Stimulated activated memory B cell treated with anti-CD40 and anti-IgM and Interleukin-4, amounts not matched to agents 10 μg/mL and 1 μg/mL and 100 μg/mL, for 72 hours (primary cell): ENCODE data around the gene AVL9.
"Not testable (repeated sequence)": the region's sequence is repeated elsewhere in the genome, so short reads cannot be mapped to it uniquely, and the experiment has no call there.

Experiments
- ATAC-seq: fragments of 150-1000 bp; cut with Tn5 transposase; 2 replicates; pipeline ENCODE4 v1.10.0; 2021
- H3K27ac Mint-ChIP-seq: one replicate; pipeline ENCODE4 v1.8.0; 2022; ENCODE audit warnings: mild to moderate bottlenecking, mixed read lengths
- H3K27me3 Mint-ChIP-seq: one replicate; pipeline ENCODE4 v1.8.0; 2022; ENCODE audit warnings: mixed read lengths
- H3K36me3 Mint-ChIP-seq: one replicate; pipeline ENCODE4 v1.8.0; 2022; ENCODE audit warnings: mixed read lengths
- H3K4me1 Mint-ChIP-seq: one replicate; pipeline ENCODE4 v1.8.0; 2022; ENCODE audit warnings: mixed read lengths
- H3K4me3 Mint-ChIP-seq: one replicate; pipeline ENCODE4 v1.8.0; 2022; ENCODE audit warnings: mild to moderate bottlenecking, moderate library complexity, mixed read lengths
- H3K9me3 Mint-ChIP-seq: one replicate; pipeline ENCODE4 v1.8.0; 2022; ENCODE audit warnings: mixed read lengths

AVL9 gene

DNA sequence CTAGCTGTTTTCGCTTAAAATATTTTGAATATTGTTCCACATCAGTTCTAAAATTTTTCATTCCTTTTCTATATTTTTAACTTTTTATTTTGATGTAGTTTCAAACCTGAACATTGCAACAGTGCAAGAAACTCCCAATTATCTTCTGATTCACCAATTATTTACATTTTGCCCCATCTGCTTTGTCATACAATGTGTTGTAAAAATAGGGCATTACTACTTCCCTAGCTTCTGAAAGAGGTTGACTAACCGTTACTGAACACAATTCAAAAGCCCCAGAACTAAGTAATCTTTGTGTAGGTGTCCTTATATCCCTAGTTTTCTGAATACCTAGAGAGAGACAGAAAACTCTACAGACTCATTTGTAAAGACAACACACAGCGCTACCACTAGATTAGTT lies 86.7 kb downstream of the AVL9 start:
- peaks cover 4% of the 10 kb centered on the region for H3K4me1 Mint-ChIP-seq
- peaks cover 52% of the 10 kb centered on the region for H3K36me3 Mint-ChIP-seq
- H3K27ac Mint-ChIP-seq: no peak overlapping the region
- no peak for ATAC-seq
- no peaks in the 10 kb centered on the region for H3K27me3 Mint-ChIP-seq
- no peak overlapping the region for H3K4me3 Mint-ChIP-seq
- H3K9me3 Mint-ChIP-seq: no peaks in the 10 kb centered on the region

GRCh38 chr7:32583791-32584190 lies 88.5 kb downstream of the AVL9 start:
- Mint-ChIP-seq H3K27ac (no peak overlapping the region), H3K36me3 (peaks cover 45% of the 10 kb centered on the region), H3K27me3 (no peaks in the 10 kb centered on the region), H3K9me3 (no peaks in the 10 kb centered on the region), H3K4me1 (peaks cover 6% of the 10 kb centered on the region), H3K4me3 (no peak overlapping the region)
- ATAC-seq: no peak

DNA sequence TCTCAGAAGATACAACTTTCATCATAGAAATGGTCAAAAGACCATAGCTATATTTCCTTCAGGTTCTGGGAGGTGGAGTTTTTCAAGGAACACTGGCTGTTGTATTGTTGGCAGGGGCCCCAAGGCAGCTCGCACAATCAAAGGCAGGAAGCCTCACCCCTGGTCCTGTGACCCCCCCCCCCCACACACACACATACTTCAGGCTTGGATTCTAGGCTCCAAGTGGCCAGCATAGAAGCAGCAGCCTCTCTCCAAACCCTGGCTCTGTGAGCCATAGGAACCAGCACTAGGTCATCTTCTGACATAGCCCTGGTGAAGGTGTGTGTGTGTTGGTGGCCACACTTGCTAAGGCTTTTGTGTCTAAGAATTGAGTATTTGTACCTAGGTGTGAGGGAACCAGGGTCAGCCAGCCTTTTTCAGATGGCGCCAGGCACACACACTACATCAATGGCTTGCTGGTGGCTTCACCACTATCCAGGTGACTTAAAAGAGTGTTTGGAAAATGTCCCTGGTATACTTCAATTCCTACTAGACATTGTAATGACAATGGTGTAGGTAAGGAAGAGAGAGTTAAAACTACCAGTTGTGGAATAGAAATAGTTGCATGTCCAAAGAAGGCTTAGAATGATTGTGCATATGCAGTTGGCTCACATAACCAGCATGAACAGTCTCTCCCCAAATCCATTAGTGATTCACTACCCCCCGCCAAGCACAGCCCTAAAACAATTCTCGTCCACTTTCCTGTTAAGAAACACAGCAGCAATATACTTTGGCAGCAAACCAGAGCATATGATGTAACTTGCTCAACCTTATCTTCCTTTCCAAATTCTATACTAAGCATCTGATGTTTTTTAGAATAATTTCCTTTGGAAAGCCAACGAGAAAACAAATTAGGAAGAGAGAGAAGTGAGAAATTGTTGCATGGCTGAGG lies 91.3 kb downstream of the AVL9 start:
- Mint-ChIP-seq H3K27ac (no peak overlapping the region), H3K36me3 (peaks cover 43% of the 10 kb centered on the region)

DNA sequence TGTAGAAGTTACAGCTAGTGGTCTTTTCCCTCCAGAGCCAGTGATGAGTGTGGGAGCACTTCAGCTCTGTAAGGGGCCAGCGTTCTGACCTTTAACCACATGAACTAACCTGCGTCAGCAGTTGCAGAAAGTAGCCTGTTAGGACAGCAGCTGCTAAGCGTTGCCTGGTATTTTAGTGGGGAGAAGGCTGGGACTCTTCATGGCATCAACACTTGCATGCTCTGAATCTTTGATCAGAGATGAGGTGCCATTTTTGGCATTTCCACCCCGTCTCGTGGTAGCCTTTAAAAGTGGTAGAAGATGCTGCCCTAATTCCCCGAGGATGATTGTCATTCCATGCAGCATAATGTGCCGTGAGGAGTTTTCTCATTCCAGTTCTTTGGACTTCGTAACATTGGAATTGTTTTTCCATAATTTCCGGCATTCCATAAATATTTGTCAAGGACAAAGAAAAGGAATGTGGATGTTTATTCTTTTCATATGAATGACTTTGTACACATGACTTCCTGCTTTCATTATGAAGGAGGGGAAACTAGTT lies 92.2 kb downstream of the AVL9 start:
- H3K4me3 Mint-ChIP-seq: no peak overlapping the region
- no peaks in the 10 kb centered on the region for H3K9me3 Mint-ChIP-seq
- peaks cover 6% of the 10 kb centered on the region for H3K4me1 Mint-ChIP-seq
- peaks cover 37% of the 10 kb centered on the region for H3K36me3 Mint-ChIP-seq
- no peak overlapping the region for H3K27ac Mint-ChIP-seq
- no peak for ATAC-seq
- no peaks in the 10 kb centered on the region for H3K27me3 Mint-ChIP-seq

More for the DNA sequence above, 91.3 kb downstream of the AVL9 start:
- Mint-ChIP-seq H3K4me1 (peaks cover 6% of the 10 kb centered on the region), H3K27me3 (no peaks in the 10 kb centered on the region), H3K4me3 (no peak overlapping the region), H3K9me3 (no peaks in the 10 kb centered on the region)
- no peak for ATAC-seq

- H3K27me3 Mint-ChIP-seq: no peaks in the 10 kb centered on the region
- peaks cover 6% of the 10 kb centered on the region for H3K4me1 Mint-ChIP-seq
- peak; percentile 51 for ATAC-seq
- H3K9me3 Mint-ChIP-seq: no peaks in the 10 kb centered on the region
- no peak overlapping the region for H3K4me3 Mint-ChIP-seq
- H3K27ac Mint-ChIP-seq: no peak overlapping the region
- H3K36me3 Mint-ChIP-seq: peaks cover 28% of the 10 kb centered on the region
Measured at GRCh38 chr7:32588657-32589056, 93.4 kb downstream of the AVL9 start.

- no peak overlapping the region for H3K4me3 Mint-ChIP-seq
- no peaks in the 10 kb centered on the region for H3K9me3 Mint-ChIP-seq
- no peak overlapping the region for H3K27ac Mint-ChIP-seq
- peaks cover 18% of the 10 kb centered on the region for H3K36me3 Mint-ChIP-seq
- peaks cover 2% of the 10 kb centered on the region for H3K4me1 Mint-ChIP-seq
- no peak for ATAC-seq
- H3K27me3 Mint-ChIP-seq: no peaks in the 10 kb centered on the region
Measured at GRCh38 chr7:32591938-32592337, 96.6 kb downstream of the AVL9 start.

DNA sequence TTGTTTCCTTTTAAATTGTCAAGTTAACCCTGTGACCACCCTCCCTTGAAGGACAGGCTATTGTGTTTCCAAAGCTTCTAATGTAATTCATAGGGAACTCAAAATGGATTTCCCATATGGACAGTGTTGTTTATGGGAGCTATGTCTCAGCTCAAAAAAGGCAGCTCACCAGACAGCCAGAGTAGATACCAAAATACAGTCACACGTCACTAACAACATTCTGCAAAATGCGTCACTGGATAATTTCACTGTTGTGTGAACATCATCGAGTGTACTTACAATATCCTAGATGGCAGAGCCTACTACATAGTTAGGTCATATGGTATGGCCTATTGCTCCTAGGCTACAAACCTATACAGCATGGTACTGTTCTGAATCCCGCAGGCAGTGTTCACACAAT lies 97.4 kb downstream of the AVL9 start:
- H3K4me3 Mint-ChIP-seq: no peak overlapping the region
- ATAC-seq: no peak
- peaks cover 19% of the 10 kb centered on the region for H3K36me3 Mint-ChIP-seq
- H3K27ac Mint-ChIP-seq: no peak overlapping the region
- no peaks in the 10 kb centered on the region for H3K27me3 Mint-ChIP-seq
- no peaks in the 10 kb centered on the region for H3K4me1 Mint-ChIP-seq
- no peaks in the 10 kb centered on the region for H3K9me3 Mint-ChIP-seq

DNA sequence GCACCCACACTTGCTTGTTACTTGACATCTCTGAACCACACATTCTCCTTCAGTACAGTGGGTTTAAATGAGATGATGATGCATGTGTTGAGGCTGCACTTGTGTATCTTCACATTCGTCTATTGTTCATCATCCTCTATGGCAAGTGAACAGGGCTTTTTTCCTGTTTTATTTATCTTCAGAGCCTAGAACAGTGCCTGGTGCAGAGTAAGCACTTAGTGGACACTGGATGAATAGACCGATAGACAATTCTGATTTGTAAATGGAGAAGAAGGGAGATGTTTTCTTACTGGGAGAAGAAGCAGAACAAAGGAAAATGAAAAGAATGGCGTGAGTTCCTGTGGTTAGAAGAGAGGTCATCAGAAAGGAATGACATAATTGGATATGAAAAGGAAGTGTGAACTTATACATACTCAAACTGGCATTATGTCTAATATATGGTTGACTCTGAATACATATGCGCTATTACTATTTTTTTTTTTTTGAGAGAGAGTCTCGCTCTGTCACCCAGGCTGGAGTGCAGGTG lies 99.7 kb downstream of the AVL9 start:
- Mint-ChIP-seq H3K27ac (no peak overlapping the region), H3K4me3 (no peak overlapping the region), H3K36me3 (peaks cover 37% of the 10 kb centered on the region), H3K27me3 (no peaks in the 10 kb centered on the region), H3K9me3 (peaks cover 7% of the 10 kb centered on the region), H3K4me1 (no peaks in the 10 kb centered on the region)
- ATAC-seq: no peak

DNA sequence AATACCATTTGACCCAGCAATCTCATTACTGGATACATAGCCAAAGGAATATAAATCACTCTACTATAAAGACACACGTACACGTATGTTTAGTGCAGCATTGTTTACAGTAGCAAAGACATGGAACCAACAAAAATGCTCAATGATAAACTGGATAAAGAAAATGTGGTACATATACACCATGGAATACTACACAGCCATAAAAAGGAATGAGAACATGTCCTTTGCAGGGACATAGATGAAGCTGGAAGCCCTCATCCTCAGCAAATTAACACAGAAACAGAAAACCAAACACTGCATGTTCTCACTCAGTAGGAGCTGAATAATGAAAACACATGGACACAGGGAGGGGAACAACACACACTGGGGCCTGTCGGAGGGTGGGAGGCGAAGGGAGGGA lies 105.9 kb downstream of the AVL9 start:
- H3K4me3 Mint-ChIP-seq, ATAC-seq, H3K4me1 Mint-ChIP-seq, H3K27me3 Mint-ChIP-seq, H3K27ac Mint-ChIP-seq: not testable (repeated sequence)
- H3K36me3 Mint-ChIP-seq: peaks cover 44% of the 10 kb centered on the region
- peaks cover 23% of the 10 kb centered on the region for H3K9me3 Mint-ChIP-seq

DNA sequence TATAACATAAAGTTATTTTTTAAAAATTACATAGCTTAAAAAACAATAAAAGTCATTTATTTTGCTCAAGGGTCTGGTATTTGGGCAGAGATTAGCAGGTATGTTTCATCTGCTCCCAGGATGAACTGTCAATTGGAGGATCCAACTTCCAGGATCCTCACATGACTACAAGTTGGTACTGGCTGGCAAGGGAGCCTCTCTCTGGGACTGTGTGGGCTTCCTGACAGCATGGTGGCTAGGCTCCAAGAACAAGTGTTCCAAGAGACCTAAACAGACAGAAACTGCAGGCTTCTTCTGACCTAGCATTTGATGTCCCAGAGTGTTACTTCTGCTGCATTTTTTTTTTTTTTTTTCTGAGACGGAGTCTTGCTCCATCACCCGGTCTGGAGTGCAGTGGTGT lies 107.2 kb downstream of the AVL9 start:
- Mint-ChIP-seq H3K27me3 (no peaks in the 10 kb centered on the region), H3K27ac (no peak overlapping the region), H3K9me3 (peaks cover 23% of the 10 kb centered on the region), H3K4me1 (no peaks in the 10 kb centered on the region), H3K36me3 (peaks cover 38% of the 10 kb centered on the region), H3K4me3 (no peak overlapping the region)
- ATAC-seq: no peak

GRCh38 chr7:32603492-32603891 lies 108.2 kb downstream of the AVL9 start:
- not testable (repeated sequence) for H3K27me3 Mint-ChIP-seq, H3K27ac Mint-ChIP-seq, ATAC-seq, H3K4me3 Mint-ChIP-seq, H3K4me1 Mint-ChIP-seq
- Mint-ChIP-seq H3K36me3 (peaks cover 28% of the 10 kb centered on the region), H3K9me3 (peaks cover 19% of the 10 kb centered on the region)

- ATAC-seq, H3K4me1 Mint-ChIP-seq, H3K27me3 Mint-ChIP-seq, H3K4me3 Mint-ChIP-seq, H3K27ac Mint-ChIP-seq: not testable (repeated sequence)
- peaks cover 18% of the 10 kb centered on the region for H3K9me3 Mint-ChIP-seq
- H3K36me3 Mint-ChIP-seq: peaks cover 23% of the 10 kb centered on the region
Measured at GRCh38 chr7:32604047-32604446, 108.8 kb downstream of the AVL9 start.

GRCh38 chr7:32605032-32605431 lies 109.7 kb downstream of the AVL9 start:
- Mint-ChIP-seq H3K27me3 (no peaks in the 10 kb centered on the region), H3K36me3 (peaks cover 15% of the 10 kb centered on the region), H3K4me3 (no peak overlapping the region), H3K27ac (no peak overlapping the region), H3K9me3 (peaks cover 16% of the 10 kb centered on the region), H3K4me1 (no peaks in the 10 kb centered on the region)
- ATAC-seq: no peak

DNA sequence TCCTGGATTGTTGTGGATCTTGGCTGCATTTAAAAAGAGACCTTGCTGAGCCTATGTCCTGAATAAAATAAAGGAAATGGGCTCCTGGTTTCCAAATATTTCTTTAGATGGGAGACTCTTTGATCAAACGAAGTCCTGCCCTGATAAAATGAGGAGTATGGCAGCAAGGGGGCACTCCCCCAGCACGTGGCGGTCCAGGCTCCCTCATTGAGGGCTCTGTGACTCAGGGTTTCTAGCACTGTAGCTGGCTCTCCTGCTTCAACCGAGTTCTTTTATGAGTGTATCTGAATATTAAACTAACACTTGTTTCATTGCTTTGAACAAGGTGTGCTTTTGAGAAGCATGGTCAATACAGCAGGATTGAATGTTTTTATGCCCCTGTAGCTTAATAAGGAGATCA lies 114.2 kb downstream of the AVL9 start:
- Mint-ChIP-seq H3K36me3 (peaks cover 6% of the 10 kb centered on the region), H3K27ac (no peak overlapping the region), H3K4me1 (no peaks in the 10 kb centered on the region), H3K27me3 (no peaks in the 10 kb centered on the region), H3K4me3 (no peak overlapping the region), H3K9me3 (peaks cover 5% of the 10 kb centered on the region)
- ATAC-seq: no peak

- Mint-ChIP-seq H3K4me1 (no peaks in the 10 kb centered on the region), H3K4me3 (no peak overlapping the region), H3K9me3 (no peaks in the 10 kb centered on the region), H3K27ac (no peak overlapping the region), H3K36me3 (peaks cover 6% of the 10 kb centered on the region), H3K27me3 (no peaks in the 10 kb centered on the region)
- ATAC-seq: no peak
Measured at GRCh38 chr7:32611201-32612099, 116.2 kb downstream of the AVL9 start.
